ENCODE measurements around the gene ADAM12.

The ADAM12 gene

DNA sequence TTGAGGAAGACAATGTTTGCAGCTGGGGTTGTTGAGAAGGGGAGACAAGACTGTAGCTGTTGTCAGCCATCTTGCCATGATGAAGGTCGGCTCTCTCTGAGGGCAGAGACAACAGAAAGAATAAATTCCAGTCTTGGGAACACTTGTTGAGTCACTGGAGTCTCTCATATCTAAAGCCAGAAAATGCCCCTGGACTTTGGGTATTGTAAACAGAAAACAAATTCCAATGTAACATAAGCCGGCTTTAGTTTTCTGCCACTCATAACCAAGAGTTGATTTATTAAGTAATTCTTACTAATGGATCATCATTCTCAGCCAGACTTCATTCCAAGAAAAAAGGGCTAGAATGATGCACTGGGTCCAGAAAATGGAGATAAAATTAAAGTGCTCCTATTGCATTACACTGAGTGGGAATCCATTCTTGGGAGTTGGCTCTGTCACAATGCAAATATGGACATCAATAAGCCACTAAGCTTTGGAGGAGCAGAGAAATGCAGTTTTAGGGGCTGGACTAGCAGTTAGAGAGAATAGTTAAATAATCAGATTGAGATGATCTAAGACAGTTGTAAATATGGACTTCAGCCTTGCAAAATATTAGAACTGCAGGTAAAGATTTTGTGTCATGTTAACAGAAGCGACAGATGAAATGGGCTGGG lies 78.9 kb downstream of the ADAM12 start:
- TF ChIP-seq CTCF (conservative IDR thresholded peaks at IDR 0.05; ENCODE audit: low read length) (no peak), EZH2phosphoT487 (IDR thresholded peaks at IDR 0.05; ENCODE audit: borderline replicate concordance) (no peak)
- Histone ChIP-seq H4K20me1 (ENCODE audit: insufficient read depth, low read length, poor library complexity, severe bottlenecking) (no peaks in the 10 kb centered on the region), H3F3A (ENCODE audit: low read depth) (no peaks in the 10 kb centered on the region), H3K4me1 (ENCODE audit: insufficient read depth, low read length, poor library complexity, severe bottlenecking) (no peaks in the 10 kb centered on the region), H3K27me3 (ENCODE audit: insufficient read depth, low read length, poor library complexity, severe bottlenecking) (no peaks in the 10 kb centered on the region), H3K9me3 (ENCODE audit: insufficient read depth, low read depth, low read length) (peaks cover 6% of the 10 kb centered on the region; the same call in 1 of the 2 replicates), H2AFZ (ENCODE audit: low read length) (no peak overlapping the region), H3K9ac (ENCODE audit: low read depth, low read length, poor library complexity, severe bottlenecking) (no peak overlapping the region), H3K36me3 (ENCODE audit: insufficient read depth, low read length) (no peaks in the 10 kb centered on the region), H3K4me3 (ENCODE audit: low read length, poor library complexity, severe bottlenecking) (no peak overlapping the region), H3K9me2 (replicated peaks; ENCODE audit: low read depth, low read length) (no peaks in the 10 kb centered on the region), H3K4me2 (ENCODE audit: low read depth, low read length, poor library complexity, severe bottlenecking) (no peak overlapping the region), H3K79me2 (ENCODE audit: insufficient read depth, low read length) (no peaks in the 10 kb centered on the region)

- Histone ChIP-seq H3K27me3 (ENCODE audit: insufficient read depth, low read length, poor library complexity, severe bottlenecking) (no peaks in the 10 kb centered on the region), H3K9ac (ENCODE audit: low read depth, low read length, poor library complexity, severe bottlenecking) (no peak overlapping the region), H3K4me2 (ENCODE audit: low read depth, low read length, poor library complexity, severe bottlenecking) (no peak overlapping the region), H2AFZ (ENCODE audit: low read length) (no peak overlapping the region), H3K36me3 (ENCODE audit: insufficient read depth, low read length) (no peaks in the 10 kb centered on the region), H3K79me2 (ENCODE audit: insufficient read depth, low read length) (no peaks in the 10 kb centered on the region), H3F3A (ENCODE audit: low read depth) (no peaks in the 10 kb centered on the region), H3K9me2 (replicated peaks; ENCODE audit: low read depth, low read length) (no peaks in the 10 kb centered on the region), H4K20me1 (ENCODE audit: insufficient read depth, low read length, poor library complexity, severe bottlenecking) (no peaks in the 10 kb centered on the region), H3K4me3 (ENCODE audit: low read length, poor library complexity, severe bottlenecking) (no peak overlapping the region), H3K4me1 (ENCODE audit: insufficient read depth, low read length, poor library complexity, severe bottlenecking) (no peaks in the 10 kb centered on the region), H3K9me3 (ENCODE audit: insufficient read depth, low read depth, low read length) (no peaks in the 10 kb centered on the region; the same call in 1 of the 2 replicates)
- no peak for TF ChIP-seq EZH2phosphoT487 (IDR thresholded peaks at IDR 0.05; ENCODE audit: borderline replicate concordance)
- no peak for TF ChIP-seq CTCF (conservative IDR thresholded peaks at IDR 0.05; ENCODE audit: low read length)
These were observed 85.2 kb downstream of the ADAM12 start for GRCh38 chr10:126302826-126303665.

GRCh38 chr10:126302476-126302756 lies 85.9 kb downstream of the ADAM12 start:
- Histone ChIP-seq H2AFZ (ENCODE audit: low read length) (no peak overlapping the region), H3K4me3 (ENCODE audit: low read length, poor library complexity, severe bottlenecking) (no peak overlapping the region)
- TF ChIP-seq CTCF (conservative IDR thresholded peaks at IDR 0.05; ENCODE audit: low read length) (no peak), EZH2phosphoT487 (IDR thresholded peaks at IDR 0.05; ENCODE audit: borderline replicate concordance) (no peak)

More at GRCh38 chr10:126302476-126302756, 85.9 kb downstream of the ADAM12 start:
- Histone ChIP-seq H4K20me1 (ENCODE audit: insufficient read depth, low read length, poor library complexity, severe bottlenecking) (no peaks in the 10 kb centered on the region), H3K9me2 (replicated peaks; ENCODE audit: low read depth, low read length) (no peaks in the 10 kb centered on the region), H3K36me3 (ENCODE audit: insufficient read depth, low read length) (no peaks in the 10 kb centered on the region), H3K9me3 (ENCODE audit: insufficient read depth, low read depth, low read length) (no peaks in the 10 kb centered on the region; the same call in 1 of the 2 replicates), H3K79me2 (ENCODE audit: insufficient read depth, low read length) (no peaks in the 10 kb centered on the region), H3K4me2 (ENCODE audit: low read depth, low read length, poor library complexity, severe bottlenecking) (no peak overlapping the region), H3F3A (ENCODE audit: low read depth) (no peaks in the 10 kb centered on the region), H3K27me3 (ENCODE audit: insufficient read depth, low read length, poor library complexity, severe bottlenecking) (no peaks in the 10 kb centered on the region), H3K9ac (ENCODE audit: low read depth, low read length, poor library complexity, severe bottlenecking) (no peak overlapping the region), H3K4me1 (ENCODE audit: insufficient read depth, low read length, poor library complexity, severe bottlenecking) (no peaks in the 10 kb centered on the region)

Measured in Loucy (cell line).